ENCODE measurements around the gene GALK2.

DNA sequence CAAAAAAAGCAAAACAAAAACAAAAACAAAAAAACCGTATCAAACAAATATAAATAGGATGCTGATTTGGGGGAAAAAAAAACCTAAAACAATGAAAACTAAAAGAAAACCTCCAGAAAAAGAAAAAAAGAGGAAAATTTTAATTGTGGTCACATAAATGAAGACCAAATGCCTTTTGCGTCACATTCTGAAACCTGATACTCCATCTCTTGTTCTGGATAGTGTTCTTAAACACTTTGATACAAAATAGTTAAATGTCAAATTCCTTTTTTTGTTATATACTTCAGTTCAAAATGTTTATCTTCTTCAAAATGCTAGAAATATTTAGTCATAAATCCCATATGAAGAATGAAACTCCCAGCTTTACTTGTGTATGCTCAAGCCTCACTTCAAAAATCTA, 45.7 kb upstream of the GALK2 start:
- TF ChIP-seq, protein P1, sequence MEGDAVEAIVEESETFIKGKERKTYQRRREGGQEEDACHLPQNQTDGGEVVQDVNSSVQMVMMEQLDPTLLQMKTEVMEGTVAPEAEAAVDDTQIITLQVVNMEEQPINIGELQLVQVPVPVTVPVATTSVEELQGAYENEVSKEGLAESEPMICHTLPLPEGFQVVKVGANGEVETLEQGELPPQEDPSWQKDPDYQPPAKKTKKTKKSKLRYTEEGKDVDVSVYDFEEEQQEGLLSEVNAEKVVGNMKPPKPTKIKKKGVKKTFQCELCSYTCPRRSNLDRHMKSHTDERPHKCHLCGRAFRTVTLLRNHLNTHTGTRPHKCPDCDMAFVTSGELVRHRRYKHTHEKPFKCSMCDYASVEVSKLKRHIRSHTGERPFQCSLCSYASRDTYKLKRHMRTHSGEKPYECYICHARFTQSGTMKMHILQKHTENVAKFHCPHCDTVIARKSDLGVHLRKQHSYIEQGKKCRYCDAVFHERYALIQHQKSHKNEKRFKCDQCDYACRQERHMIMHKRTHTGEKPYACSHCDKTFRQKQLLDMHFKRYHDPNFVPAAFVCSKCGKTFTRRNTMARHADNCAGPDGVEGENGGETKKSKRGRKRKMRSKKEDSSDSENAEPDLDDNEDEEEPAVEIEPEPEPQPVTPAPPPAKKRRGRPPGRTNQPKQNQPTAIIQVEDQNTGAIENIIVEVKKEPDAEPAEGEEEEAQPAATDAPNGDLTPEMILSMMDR (tag by site-specific recombination; IDR thresholded peaks at IDR 0.05) = no peak
- TF ChIP-seq ZBTB7A (tag by site-specific recombination; IDR thresholded peaks at IDR 0.05; ENCODE audit: low read depth) (no peak), ATF2 (tag by site-specific recombination; IDR thresholded peaks at IDR 0.05; ENCODE audit: low read depth) (no peak), ZNF350 (tag by site-specific recombination; IDR thresholded peaks at IDR 0.05) (no peak), ZNF629 (tag by site-specific recombination; IDR thresholded peaks at IDR 0.05) (no peak), MYNN (tag by site-specific recombination; IDR thresholded peaks at IDR 0.05; ENCODE audit: borderline replicate concordance) (no peak), ZBTB10 (tag by site-specific recombination; IDR thresholded peaks at IDR 0.05) (no peak), SP2 (tag by site-specific recombination; IDR thresholded peaks at IDR 0.05) (no peak), ZNF140 (tag by site-specific recombination; IDR thresholded peaks at IDR 0.05) (no peak)
- TF ChIP-seq, protein P2, sequence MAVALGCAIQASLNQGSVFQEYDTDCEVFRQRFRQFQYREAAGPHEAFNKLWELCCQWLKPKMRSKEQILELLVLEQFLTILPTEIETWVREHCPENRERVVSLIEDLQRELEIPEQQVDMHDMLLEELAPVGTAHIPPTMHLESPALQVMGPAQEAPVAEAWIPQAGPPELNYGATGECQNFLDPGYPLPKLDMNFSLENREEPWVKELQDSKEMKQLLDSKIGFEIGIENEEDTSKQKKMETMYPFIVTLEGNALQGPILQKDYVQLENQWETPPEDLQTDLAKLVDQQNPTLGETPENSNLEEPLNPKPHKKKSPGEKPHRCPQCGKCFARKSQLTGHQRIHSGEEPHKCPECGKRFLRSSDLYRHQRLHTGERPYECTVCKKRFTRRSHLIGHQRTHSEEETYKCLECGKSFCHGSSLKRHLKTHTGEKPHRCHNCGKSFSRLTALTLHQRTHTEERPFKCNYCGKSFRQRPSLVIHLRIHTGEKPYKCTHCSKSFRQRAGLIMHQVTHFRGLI (tag by site-specific recombination; IDR thresholded peaks at IDR 0.05) = no peak

Data from HEK293 (cell line).